Epithelial cell of proximal tubule (primary cell): ENCODE results near the gene SNRPB2. TPM values are rescaled to one million over a fixed set of nuclear protein-coding genes. Genes with fewer than 3 reads are reported as not detected.

Source experiments
- DNase-seq: peaks from one replicate; pipeline ENCODE4 v3.0.0-alpha.2; 2011; ENCODE audit warnings: low read depth
- H3K4me3 ChIP-seq: 2 replicates; pipeline ENCODE4 v1.5.1; 2011; ENCODE audit warnings: low read depth, mild to moderate bottlenecking, low read length
- CTCF ChIP-seq: conservative IDR thresholded peaks from 2 replicates; pipeline ENCODE4 v1.5.1; 2012; ENCODE audit warnings: low read depth, mild to moderate bottlenecking, low read length
- total RNA-seq: library from RNA; depleted of rRNA; stranded (reverse); fragments of >200 nt; gene quantifications from 2 replicates; pipeline ENCODE4 v1.2.3, GENCODE V29; 2015

Gene SNRPB2
- total RNA-seq, 1 donor from 2014 or later: 65.3 TPM

DNA sequence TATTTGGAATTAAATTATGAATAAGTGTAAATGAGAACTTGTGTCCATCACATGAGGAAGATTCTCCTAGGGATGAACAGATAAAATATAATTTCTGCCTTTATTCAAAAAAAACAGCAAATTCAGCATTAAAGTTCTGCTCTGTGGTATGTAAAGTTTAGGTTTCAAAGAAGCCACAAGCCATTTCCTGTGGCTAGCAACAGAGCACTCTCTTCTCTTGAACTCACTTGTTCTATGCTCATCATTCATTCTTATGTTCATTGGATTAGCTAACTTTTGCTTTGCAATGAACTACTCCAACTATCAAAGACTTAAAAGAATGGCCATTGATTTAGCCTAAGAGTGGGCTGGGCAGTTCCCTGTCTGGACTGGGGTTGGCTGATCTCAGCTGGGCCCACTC lies 20.8 kb upstream of the SNRPB2 start:
- H3K4me3 ChIP-seq: no peak overlapping the region
- no peak for DNase-seq
- TF ChIP-seq CTCF: no peak

- H3K4me3 ChIP-seq: no peak overlapping the region
- DNase-seq: no peak
- no peak for TF ChIP-seq CTCF
Measured at GRCh38 chr20:16710781-16711180, 19.0 kb upstream of the SNRPB2 start.

- no peak overlapping the region for H3K4me3 ChIP-seq
- DNase-seq: no peak
- TF ChIP-seq CTCF: no peak
Measured at GRCh38 chr20:16711661-16712258, 18.1 kb upstream of the SNRPB2 start.

DNA sequence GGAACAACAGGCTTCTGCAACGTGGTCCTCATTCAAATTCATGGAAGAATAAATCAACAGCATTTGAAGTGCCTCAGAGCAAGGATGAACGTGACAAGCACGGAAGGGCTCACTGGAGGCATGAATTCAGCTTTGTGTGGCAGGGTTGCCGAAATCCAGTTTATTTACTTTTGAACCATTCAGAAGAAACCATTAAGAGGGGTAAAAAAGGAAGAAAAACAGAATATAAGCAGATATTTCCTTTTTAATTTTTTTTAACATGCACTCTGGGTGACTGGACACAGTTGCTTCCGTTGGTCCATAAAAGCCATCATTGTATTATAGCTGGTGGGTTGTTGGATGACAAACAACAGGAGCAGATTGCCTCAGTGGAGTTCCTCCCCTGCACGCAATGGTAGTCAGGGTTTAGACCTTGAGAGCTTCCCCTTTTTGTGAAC lies 17.3 kb upstream of the SNRPB2 start:
- no peak for TF ChIP-seq CTCF
- no peak overlapping the region for H3K4me3 ChIP-seq
- DNase-seq: no peak

- H3K4me3 ChIP-seq: no peak overlapping the region
- DNase-seq: no peak
- TF ChIP-seq CTCF: no peak
Measured at GRCh38 chr20:16713066-16713465, 16.8 kb upstream of the SNRPB2 start.

DNA sequence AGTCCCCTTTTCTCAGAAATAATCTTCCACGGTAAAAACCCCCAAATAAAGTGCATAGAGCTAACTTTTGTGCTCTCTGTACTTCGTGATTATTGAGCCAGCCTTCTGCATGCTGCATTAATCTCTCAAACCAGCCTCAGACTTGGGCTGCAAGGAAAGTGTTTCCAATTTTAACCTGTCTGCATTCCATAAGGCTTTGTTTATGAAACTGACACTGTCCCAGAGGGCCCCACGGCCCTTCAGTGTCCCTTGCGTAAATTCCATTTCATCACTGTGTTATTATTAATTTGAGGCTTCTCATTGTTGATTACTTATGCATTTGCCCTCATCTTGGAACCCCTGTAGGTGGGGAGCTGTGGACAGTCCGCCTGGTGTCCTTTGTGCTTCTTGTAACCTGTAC lies 15.6 kb upstream of the SNRPB2 start:
- no peak for DNase-seq
- TF ChIP-seq CTCF: no peak
- no peak overlapping the region for H3K4me3 ChIP-seq

DNA sequence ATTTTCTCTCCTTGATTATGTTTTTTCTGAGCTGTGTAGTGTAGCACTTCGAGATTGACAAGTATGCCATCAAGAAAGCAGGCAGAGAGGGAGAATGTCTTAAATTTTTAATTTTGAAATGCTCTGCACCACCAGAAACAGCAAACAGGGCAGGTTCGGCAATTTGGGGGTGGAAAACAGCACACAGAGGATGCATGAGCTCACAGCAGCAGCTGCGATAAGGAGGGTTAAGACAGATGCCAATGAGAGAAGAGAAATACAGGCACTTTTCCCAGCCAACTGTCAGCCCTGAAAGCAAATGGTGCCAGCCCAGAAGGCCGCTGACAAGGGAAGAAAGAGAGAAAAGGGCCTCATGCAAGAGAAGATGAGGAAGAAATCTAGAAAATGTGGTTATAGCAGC lies 15.1 kb upstream of the SNRPB2 start:
- TF ChIP-seq CTCF: no peak
- no peak overlapping the region for H3K4me3 ChIP-seq
- DNase-seq: no peak
